ENCODE data around the gene UROD.

DNA sequence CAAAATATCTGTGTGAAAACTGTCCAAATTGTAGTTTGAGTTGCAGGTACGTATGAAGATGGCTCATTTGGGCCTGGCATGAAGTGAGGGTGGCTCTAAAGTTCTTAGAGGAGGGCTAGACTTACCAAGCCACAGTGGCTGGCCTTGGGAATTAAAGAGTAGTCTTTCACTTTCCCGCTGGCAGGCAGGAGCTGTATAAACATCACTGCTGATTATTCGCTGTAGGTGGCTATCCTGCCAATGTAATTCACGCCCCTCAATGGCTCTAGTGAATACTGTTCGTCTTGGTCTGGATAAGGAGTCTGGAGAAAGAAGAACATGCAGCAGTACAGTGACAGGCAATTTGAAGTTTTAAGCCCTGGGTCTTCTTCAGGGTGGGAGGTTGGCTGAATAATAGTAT lies 31.0 kb downstream of the UROD start:
- TF ChIP-seq, protein P1, sequence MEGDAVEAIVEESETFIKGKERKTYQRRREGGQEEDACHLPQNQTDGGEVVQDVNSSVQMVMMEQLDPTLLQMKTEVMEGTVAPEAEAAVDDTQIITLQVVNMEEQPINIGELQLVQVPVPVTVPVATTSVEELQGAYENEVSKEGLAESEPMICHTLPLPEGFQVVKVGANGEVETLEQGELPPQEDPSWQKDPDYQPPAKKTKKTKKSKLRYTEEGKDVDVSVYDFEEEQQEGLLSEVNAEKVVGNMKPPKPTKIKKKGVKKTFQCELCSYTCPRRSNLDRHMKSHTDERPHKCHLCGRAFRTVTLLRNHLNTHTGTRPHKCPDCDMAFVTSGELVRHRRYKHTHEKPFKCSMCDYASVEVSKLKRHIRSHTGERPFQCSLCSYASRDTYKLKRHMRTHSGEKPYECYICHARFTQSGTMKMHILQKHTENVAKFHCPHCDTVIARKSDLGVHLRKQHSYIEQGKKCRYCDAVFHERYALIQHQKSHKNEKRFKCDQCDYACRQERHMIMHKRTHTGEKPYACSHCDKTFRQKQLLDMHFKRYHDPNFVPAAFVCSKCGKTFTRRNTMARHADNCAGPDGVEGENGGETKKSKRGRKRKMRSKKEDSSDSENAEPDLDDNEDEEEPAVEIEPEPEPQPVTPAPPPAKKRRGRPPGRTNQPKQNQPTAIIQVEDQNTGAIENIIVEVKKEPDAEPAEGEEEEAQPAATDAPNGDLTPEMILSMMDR (IDR thresholded peaks at IDR 0.05), result no peak
- no peak for TF ChIP-seq POLR2A (IDR thresholded peaks at IDR 0.05)
